Measurements from ENCODE around the gene PHETA1.

- TF ChIP-seq, protein P1, sequence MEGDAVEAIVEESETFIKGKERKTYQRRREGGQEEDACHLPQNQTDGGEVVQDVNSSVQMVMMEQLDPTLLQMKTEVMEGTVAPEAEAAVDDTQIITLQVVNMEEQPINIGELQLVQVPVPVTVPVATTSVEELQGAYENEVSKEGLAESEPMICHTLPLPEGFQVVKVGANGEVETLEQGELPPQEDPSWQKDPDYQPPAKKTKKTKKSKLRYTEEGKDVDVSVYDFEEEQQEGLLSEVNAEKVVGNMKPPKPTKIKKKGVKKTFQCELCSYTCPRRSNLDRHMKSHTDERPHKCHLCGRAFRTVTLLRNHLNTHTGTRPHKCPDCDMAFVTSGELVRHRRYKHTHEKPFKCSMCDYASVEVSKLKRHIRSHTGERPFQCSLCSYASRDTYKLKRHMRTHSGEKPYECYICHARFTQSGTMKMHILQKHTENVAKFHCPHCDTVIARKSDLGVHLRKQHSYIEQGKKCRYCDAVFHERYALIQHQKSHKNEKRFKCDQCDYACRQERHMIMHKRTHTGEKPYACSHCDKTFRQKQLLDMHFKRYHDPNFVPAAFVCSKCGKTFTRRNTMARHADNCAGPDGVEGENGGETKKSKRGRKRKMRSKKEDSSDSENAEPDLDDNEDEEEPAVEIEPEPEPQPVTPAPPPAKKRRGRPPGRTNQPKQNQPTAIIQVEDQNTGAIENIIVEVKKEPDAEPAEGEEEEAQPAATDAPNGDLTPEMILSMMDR (IDR thresholded peaks at IDR 0.05): no peak
- TF ChIP-seq POLR2AphosphoS5 (IDR thresholded peaks at IDR 0.05) (no peak), POLR2A (IDR thresholded peaks at IDR 0.05) (no peak)
Observed at GRCh38 chr12:111379942-111380554, 11.2 kb upstream of the PHETA1 start.
